Activated CD4-positive, CD25-positive, alpha-beta regulatory T cell treated with anti-CD3 and anti-CD28 coated beads, Interleukin-2, amount 50 U/mL, for 24 hours (primary cell): ENCODE results near the gene RBM47.
"Not testable (repeated sequence)": the region's sequence is repeated elsewhere in the genome, so short reads cannot be mapped to it uniquely, and the experiment has no call there.

Experiments used
- ATAC-seq, 2 donors: fragments of 150-1000 bp; cut with Tn5 transposase; one replicate each; pipeline ENCODE4 v1.10.0; 2021; ENCODE audit warnings: mild to moderate bottlenecking in 1 of 2, moderate library complexity in 1 of 2

Gene RBM47

GRCh38 chr4:40434126-40434687, 195.5 kb downstream of the RBM47 start:
- ATAC-seq: no peak

GRCh38 chr4:40432504-40432903, 197.2 kb downstream of the RBM47 start:
- ATAC-seq: no peak

- ATAC-seq: not testable (repeated sequence)
Measured at GRCh38 chr4:40427871-40428270, 201.8 kb downstream of the RBM47 start.

GRCh38 chr4:40427128-40427527, 202.5 kb downstream of the RBM47 start:
- ATAC-seq: no peak

GRCh38 chr4:40425799-40426574, 203.7 kb downstream of the RBM47 start:
- no peak for ATAC-seq

- ATAC-seq: no peak
Measured at GRCh38 chr4:40423735-40424134, 205.9 kb downstream of the RBM47 start.

GRCh38 chr4:40421839-40422708, 207.6 kb downstream of the RBM47 start:
- no peak for ATAC-seq

GRCh38 chr4:40419231-40419912, 210.3 kb downstream of the RBM47 start:
- no peak for ATAC-seq

- no peak for ATAC-seq
Measured at GRCh38 chr4:40418430-40419230, 211.0 kb downstream of the RBM47 start.

GRCh38 chr4:40417941-40418340, 211.7 kb downstream of the RBM47 start:
- no peak for ATAC-seq

- ATAC-seq: no peak
Measured at GRCh38 chr4:40414673-40415072, 215.0 kb downstream of the RBM47 start.

GRCh38 chr4:40412866-40413795, 216.5 kb downstream of the RBM47 start:
- no peak for ATAC-seq

- no peak for ATAC-seq
Measured at GRCh38 chr4:40412388-40412787, 217.3 kb downstream of the RBM47 start.

- peak; percentile 51 to 58 for ATAC-seq
Measured at GRCh38 chr4:40409835-40410234, 219.8 kb downstream of the RBM47 start.

- ATAC-seq: not testable (repeated sequence)
Measured at GRCh38 chr4:40407468-40407867, 222.2 kb downstream of the RBM47 start.

GRCh38 chr4:40406340-40406739, 223.3 kb downstream of the RBM47 start:
- ATAC-seq: no peak

GRCh38 chr4:40405193-40405592, 224.5 kb downstream of the RBM47 start:
- no peak for ATAC-seq

- ATAC-seq: no peak
Measured at GRCh38 chr4:40403081-40403480, 226.6 kb downstream of the RBM47 start.

GRCh38 chr4:40402556-40402955, 227.1 kb downstream of the RBM47 start:
- no peak for ATAC-seq

GRCh38 chr4:40401631-40402030, 228.0 kb downstream of the RBM47 start:
- no peak for ATAC-seq

- ATAC-seq: no peak
Measured at GRCh38 chr4:40401096-40401495, 228.6 kb downstream of the RBM47 start.
